Breast epithelium (tissue), 3 donors: ENCODE measurements around the gene UNC5CL.

Experiments
- CTCF ChIP-seq, 3 donors: fragments of 450-650 bp; IDR thresholded peaks; one replicate each; pipeline ENCODE4 v1.5.1; 2016 to 2017; ENCODE audit warnings: antibody characterized with exemption in 3 of 3, mild to moderate bottlenecking in 3 of 3, moderate library complexity in 3 of 3
- POLR2A ChIP-seq: fragments of 450-650 bp; IDR thresholded peaks from one replicate; pipeline ENCODE4 v1.6.1; 2016; ENCODE audit warnings: antibody characterized with exemption, mild to moderate bottlenecking, moderate library complexity
- POLR2AphosphoS5 ChIP-seq, 3 donors: sonication (generic); formaldehyde crosslinking; IDR thresholded peaks; one replicate each; pipeline ENCODE4 v1.6.1; 2017; ENCODE audit warnings: antibody characterized with exemption in 3 of 3

- TF ChIP-seq CTCF (IDR thresholded peaks at IDR 0.05) (no peak), POLR2AphosphoS5 (IDR thresholded peaks at IDR 0.05) (no peak), POLR2A (no peak)
Measured at GRCh38 chr6:41049521-41049920, 10.5 kb upstream of the UNC5CL start.
